K562 (cell line): ENCODE data around the gene SPX. TPM values are rescaled to one million over a fixed set of nuclear protein-coding genes. Genes with fewer than 3 reads are reported as not detected.

ENCODE experiments used
- BRF1 ChIP-seq: IDR thresholded peaks from 3 replicates; pipeline ENCODE4 v1.6.1; 2011; ENCODE audit warnings: borderline replicate concordance, mild to moderate bottlenecking; ENCODE audit not compliant: insufficient read length; ENCODE audit errors: extremely low read depth
- GTF2F1 ChIP-seq: IDR thresholded peaks from 2 replicates; pipeline ENCODE4 v1.6.1; 2011; ENCODE audit warnings: low read depth, low read length, improper control_type of control experiment
- IRF1 ChIP-seq: sonication (generic); formaldehyde crosslinking; IDR thresholded peaks from 2 replicates; pipeline ENCODE4 v1.8.0; 2022; ENCODE audit warnings: missing genetic modification reagents, mild to moderate bottlenecking, borderline replicate concordance
- KDM2B ChIP-seq: fragments of 250-450 bp; sonication (Bioruptor Pico); IDR thresholded peaks from 2 replicates; pipeline ENCODE4 v1.8.0; 2021; ENCODE audit warnings: mild to moderate bottlenecking, moderate library complexity
- KDM4B ChIP-seq, 2 experiments: fragments of 450-650 bp in 1 of 2; sonication (generic) in 1 of 2; IDR thresholded peaks; 2 replicates each; pipeline ENCODE4 v1.6.1; 2016 to 2017; ENCODE audit warnings: borderline replicate concordance in 2 of 2, antibody characterized with exemption in 1 of 2, low read depth in 1 of 2, mild to moderate bottlenecking in 1 of 2
- MCM2 ChIP-seq: fragments of 450-650 bp; IDR thresholded peaks from 2 replicates; pipeline ENCODE4 v1.6.1; 2017; ENCODE audit warnings: low read depth, mild to moderate bottlenecking
- NRF1 ChIP-seq, 2 experiments: fragments of 450-650 bp; IDR thresholded peaks in 1 of 2; conservative IDR thresholded peaks in 1 of 2; 2 replicates each; pipeline ENCODE4 v1.6.1; 2014; ENCODE audit warnings: mild to moderate bottlenecking in 2 of 2
- POLR2H ChIP-seq: IDR thresholded peaks from 2 replicates; pipeline ENCODE4 v1.6.1; 2016; ENCODE audit warnings: missing genetic modification characterization, low read depth, mild to moderate bottlenecking, control low read depth, missing compliant biosample characterization, moderate library complexity
- SMARCE1 ChIP-seq: fragments of 450-650 bp; IDR thresholded peaks from 2 replicates; pipeline ENCODE4 v1.7.1; 2016; ENCODE audit warnings: mild to moderate bottlenecking
- U2AF2 ChIP-seq: fragments of 200-400 bp; formaldehyde crosslinking; optimal IDR thresholded peaks from 2 replicates; pipeline ENCODE3; 2017; ENCODE audit warnings: low read depth, mild to moderate bottlenecking, low read length
- ZNF551 ChIP-seq: fragments of 250-450 bp; sonication (Bioruptor Pico); IDR thresholded peaks from 2 replicates; pipeline ENCODE4 v1.5.0; 2021; ENCODE audit warnings: mild to moderate bottlenecking, moderate library complexity
- polyA plus RNA-seq, 8 experiments: library from polyadenylated mRNA; depleted of rRNA in 4 of 8; stranded (reverse) in 5 of 8; unstranded in 3 of 8; fragments of >200 nt; fragmentation: Nextera tagmentation in 2 of 8; fragmentation: Illumina TruSeq in 1 of 8; extraction: Ambion mirVana in 2 of 8; extraction: Trizol in 1 of 8; gene quantifications; 2 replicates each; pipeline versions ENCODE4 v1.2.1 to v1.2.3, GENCODE V29; 2011 to 2014; ENCODE audit warnings: inconsistent platforms in 1 of 8, missing spikeins in 1 of 8
- total RNA-seq, 7 experiments: library from RNA; depleted of rRNA in 6 of 7; stranded (reverse); fragments of >200 nt in 6 of 7; fragmentation: Illumina TruSeq in 2 of 7; extraction: Trizol in 2 of 7; gene quantifications; 2 replicates each; pipeline versions ENCODE4 v1.2.1 to v1.2.3, GENCODE V29; 2011 to 2021; ENCODE audit warnings: low replicate concordance in 1 of 7

SPX gene
- total and polyA plus RNA-seq, 9 of the 15 experiments (the other 6 are each of a cell fraction or from before 2014, with no cell fraction given) = 0.06 to 0.40 (median 0.14) TPM

- TF ChIP-seq SMARCE1 = no peak
- TF ChIP-seq ZNF551 (CRISPR knock-in tag) = no peak
- no peak for TF ChIP-seq KDM2B (CRISPR knock-in tag)
- TF ChIP-seq U2AF2 = no peak
- TF ChIP-seq IRF1 (CRISPR knock-in tag) = no peak
- TF ChIP-seq POLR2H = peak; percentile 70
- TF ChIP-seq NRF1 (conservative IDR thresholded peaks at IDR 0.05 in 1 of 2, IDR thresholded peaks at IDR 0.05 in 1 of 2) = no peak
- TF ChIP-seq KDM4B (IDR thresholded peaks at IDR 0.05; ENCODE audit: borderline replicate concordance in 2 of 2, low read depth in 1 of 2) = no peak
- no peak for TF ChIP-seq GTF2F1
- TF ChIP-seq MCM2 = no peak
- TF ChIP-seq BRF1 = no peak
- TF ChIP-seq, all 486 proteins: peak for 91
These were observed 24.6 kb upstream of the SPX start, which contains the start of the genes GOLT1B and RECQL (continued) for GRCh38 chr12:21501258-21502163.
